Stimulated activated CD8-positive, alpha-beta memory T cell treated with anti-CD3 and anti-CD28 coated beads, Interleukin-15, amount 100 ng/mL, for 24 hours (primary cell): Measurements from ENCODE around the gene TBC1D22A.
"Not testable (repeated sequence)": the region's sequence is repeated elsewhere in the genome, so short reads cannot be mapped to it uniquely, and the experiment has no call there.

ENCODE experiments used
- DNase-seq: peaks from one replicate; pipeline ENCODE4 v3.0.0-alpha.2; 2020; ENCODE audit warnings: low read depth

TBC1D22A gene, protein sequence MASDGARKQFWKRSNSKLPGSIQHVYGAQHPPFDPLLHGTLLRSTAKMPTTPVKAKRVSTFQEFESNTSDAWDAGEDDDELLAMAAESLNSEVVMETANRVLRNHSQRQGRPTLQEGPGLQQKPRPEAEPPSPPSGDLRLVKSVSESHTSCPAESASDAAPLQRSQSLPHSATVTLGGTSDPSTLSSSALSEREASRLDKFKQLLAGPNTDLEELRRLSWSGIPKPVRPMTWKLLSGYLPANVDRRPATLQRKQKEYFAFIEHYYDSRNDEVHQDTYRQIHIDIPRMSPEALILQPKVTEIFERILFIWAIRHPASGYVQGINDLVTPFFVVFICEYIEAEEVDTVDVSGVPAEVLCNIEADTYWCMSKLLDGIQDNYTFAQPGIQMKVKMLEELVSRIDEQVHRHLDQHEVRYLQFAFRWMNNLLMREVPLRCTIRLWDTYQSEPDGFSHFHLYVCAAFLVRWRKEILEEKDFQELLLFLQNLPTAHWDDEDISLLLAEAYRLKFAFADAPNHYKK

DNA sequence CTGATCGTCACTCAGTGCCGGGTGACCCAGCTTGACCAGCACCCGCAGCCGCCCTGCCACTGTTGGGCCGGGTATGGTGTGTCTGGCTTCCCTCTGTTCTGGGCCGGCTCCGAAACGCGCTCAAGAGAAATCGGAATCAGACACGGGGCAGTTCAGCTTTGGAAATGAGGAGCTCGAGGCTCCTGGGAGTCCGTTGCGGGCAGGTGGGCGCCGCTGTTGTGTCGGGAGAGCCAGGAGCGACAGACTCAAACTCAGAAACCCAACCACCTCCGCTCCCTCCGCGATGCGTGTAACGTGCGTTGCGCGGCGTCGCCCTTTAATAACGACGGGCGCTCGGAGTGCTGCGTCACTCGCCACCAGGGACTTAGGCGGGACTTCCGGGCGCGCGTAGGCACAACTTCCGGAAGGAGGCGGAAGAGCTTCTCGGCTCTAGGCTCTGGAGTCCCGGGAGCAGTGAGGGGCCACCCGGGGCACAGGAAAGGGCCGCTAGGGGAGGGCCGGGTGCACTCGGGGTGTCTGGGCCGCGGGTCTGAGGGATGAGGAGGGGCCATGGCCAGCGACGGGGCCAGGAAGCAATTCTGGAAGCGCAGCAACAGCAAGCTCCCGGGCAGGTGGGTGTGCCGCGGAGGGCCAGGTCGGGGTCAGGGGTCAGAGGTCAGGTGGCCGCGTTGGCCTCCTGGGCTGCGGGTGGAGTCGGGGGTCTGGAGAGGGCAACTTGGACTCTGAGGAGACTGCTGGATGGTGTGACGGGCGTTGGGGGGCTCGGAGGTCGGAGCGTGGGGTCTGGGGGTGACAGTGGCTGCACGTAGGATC is at the start of gene TBC1D22A:
TSS of gene TBC1D22A (plus strand) at position 413 of the 813 bp plus-strand sequence. CDS start at position 550, 137 bp downstream.
- peak; percentile 91 for DNase-seq

DNA sequence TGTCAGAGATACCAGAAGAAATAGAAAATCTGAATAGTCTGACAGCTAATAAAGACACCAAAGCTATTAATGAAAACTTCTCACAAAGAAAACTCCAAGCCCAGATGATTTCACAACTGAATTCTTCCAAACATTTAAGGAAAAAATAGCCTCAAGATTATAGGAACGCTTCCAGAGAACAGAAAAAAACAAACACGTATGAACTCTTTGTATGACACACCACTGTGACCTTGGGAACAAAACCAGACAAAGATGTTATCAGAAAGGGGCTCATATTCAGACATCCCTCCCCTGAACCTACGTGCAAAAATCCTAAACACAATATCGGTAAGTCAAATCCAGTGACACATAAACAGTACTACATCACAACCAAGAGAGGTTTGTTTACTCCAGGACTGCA is 47.9 kb upstream of the TBC1D22A start:
- DNase-seq = no peak

DNA sequence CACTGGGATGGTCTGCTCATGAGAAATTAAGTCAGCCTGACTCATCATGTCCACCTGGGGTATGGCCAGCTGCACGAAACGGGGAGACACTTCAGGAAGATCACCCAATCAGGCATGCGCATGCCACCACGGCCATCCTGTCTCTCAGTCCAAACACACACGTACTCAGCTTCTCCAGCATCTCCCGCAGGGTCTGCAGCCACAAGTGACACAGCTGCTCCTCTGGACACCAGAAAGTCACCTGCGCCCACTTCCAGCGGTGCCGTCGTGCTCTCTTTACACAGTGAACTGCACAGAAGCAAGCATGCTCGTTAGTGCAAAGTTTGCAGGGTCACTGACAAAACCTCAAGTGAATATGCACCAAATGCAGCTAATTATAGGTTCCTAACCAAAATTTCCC is 42.5 kb upstream of the TBC1D22A start:
- no peak for DNase-seq

DNA sequence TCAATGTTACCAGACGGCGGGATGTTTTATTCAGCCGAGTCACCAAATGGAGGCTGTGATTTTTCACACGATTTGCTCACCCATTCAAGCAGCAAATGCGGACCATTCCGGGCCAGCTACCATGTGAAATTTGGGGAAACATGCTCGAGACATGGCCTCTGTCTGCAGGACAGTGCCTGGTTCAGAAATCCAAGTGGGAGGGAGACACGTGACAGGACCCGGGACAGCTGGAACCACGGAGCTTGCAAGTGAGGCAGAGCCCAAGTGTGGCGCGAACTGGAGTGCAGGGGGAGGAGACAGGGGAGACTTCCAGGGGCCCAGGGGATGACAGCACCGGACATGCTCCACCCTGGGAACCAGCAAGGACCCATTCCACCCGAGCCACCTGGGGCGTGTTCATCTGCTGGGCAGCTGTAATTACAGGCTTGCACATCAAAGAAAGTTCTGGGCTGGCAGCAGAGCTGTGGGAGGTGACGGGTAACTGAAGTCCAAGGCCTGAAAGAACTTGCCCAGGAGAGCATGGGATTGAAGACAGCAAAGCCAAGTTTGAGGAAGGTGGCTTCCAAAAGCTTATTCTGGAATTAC is 40.9 kb upstream of the TBC1D22A start:
- DNase-seq = no peak

DNA sequence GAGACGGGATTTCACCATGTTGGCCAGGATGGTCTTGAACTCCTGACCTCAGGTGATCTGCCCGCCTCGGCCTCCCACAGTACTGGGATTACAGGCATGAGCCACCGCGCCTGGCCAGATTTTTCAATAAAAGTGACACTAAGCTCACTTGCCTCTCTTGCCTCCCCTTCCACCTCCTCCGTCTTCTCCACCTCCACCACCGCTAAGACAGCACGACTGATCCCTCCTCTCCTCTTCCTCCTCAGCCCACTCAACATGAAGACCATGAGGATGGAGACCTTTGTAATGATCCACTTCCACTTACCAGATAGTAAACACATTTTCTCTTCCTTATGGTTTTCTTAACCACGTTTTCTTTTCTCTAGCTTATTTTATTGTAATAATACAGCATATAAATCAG is 38.6 kb upstream of the TBC1D22A start:
- no peak for DNase-seq

DNA sequence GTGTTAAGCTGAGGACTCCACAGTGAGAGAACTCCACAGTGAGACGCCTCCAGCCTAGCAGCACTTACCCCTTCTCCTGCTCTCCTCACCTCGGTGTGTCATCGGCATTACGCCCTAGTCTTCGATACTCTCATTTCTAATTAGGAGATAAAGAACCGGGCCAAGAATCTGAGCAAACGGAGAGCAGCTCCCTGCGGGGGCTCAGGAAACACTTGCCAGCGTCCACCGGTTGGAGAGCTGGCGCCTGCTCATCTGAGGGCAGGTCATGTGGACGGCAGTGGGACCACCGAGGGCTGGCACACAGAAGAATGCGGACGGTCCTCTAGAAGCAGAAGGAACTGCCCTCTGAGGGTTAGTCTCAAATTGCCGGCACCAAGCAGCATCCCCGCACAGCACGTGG is 37.4 kb upstream of the TBC1D22A start:
- no peak for DNase-seq

DNA sequence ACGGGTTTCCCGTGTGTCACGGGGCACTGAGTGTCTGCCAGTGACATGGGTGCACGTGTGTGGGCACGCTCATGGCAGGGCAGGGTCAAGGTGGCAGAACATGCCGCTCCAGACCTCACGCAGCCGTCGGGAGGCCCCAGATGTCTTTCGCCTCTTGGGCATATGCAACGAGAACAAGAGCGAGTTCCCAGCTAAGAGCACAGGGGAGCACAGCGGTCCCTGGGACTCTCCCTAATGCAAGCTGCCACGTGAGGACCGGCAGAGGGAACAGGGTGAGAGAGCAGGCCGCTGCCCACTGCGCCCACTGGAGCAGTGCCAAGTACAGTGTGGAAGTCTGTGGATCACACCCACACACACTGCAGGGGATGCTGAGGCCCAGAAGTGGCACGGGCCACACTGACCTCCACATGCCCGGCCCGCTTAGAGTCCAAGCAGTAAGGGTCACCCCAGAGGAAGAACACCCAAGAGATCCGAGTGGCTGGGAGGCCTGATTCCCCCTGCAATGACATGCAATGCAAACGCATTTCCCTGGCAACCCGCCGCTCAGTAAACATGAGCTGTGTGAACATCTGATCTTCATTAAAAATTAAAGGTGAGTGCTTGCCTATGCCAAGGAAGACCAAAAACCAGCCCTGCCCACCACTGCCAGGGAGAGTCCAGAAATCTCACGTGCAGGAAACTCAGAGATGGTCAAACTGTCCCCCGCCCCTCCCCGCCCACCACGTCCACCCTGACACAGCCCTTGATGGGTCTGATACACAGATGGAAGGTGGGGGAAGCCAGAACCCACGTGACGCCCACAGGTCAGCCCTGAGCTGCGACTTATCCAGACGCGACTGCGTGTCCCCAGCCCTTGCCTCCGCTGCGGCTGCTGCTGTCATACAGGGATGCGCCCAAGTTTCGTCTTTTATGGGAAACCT is 36.1 kb upstream of the TBC1D22A start:
- DNase-seq = no peak

DNA sequence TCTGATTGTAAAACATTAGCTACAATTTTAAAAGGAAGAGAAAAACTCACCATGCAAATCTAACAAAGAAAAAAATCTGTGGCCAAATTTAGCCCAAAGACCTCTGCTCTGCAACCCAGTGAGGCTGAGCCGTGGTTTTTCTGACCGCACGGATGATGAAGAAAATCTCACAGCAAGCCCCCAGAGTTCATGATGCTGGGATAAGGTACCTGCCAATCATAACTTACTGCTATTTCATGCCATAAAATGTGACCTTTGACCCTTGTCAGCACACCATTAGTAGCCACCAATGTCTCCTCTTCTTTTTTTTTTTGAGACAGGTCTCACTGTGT is 35.5 kb upstream of the TBC1D22A start:
- no peak for DNase-seq

DNA sequence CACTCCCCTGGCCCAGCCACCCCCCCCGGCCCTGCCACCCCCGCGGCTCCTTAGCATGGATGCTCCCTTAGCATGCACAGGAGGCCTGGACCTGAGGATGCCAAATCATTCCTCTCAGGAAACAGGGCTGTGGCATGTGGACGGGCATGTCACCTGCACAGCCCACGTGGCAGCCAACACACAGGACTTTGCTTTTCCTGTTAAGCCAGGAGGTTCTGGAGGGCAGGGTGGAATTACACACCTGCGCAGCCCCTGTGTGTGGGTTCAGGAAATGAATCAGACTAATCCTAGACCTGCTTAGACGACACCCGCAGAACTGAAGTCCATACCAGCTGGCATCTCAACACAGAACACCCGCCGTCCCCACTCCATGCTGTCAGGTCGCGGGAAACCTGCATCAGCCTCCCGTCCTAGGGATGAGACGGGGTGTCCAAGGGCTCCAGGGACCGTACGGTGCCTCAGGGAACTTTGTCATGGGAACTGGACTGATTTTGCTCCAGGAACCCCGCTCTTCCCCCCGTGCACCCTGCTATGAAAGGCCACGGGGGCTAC is 34.6 kb upstream of the TBC1D22A start:
- DNase-seq = no peak

DNA sequence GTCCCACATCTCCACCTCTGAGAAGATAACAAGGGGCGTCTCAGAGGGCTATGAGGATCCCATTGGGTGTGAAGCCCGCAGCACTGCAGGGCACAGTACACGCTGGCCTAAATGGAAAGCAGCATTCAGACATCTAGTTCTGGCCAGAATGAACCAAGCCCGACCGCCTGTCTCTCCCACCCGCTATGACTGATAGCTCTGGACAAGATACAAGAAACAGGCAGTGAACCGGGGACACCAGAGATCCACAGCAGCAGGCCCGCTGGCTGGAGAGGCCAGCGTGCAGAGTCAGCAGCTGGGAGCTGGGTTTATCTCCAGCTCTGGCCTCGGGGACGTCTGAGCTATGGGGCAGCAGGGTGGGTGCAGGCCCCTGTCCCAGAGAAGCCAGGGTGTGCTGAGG is 34.0 kb upstream of the TBC1D22A start:
- no peak for DNase-seq

DNA sequence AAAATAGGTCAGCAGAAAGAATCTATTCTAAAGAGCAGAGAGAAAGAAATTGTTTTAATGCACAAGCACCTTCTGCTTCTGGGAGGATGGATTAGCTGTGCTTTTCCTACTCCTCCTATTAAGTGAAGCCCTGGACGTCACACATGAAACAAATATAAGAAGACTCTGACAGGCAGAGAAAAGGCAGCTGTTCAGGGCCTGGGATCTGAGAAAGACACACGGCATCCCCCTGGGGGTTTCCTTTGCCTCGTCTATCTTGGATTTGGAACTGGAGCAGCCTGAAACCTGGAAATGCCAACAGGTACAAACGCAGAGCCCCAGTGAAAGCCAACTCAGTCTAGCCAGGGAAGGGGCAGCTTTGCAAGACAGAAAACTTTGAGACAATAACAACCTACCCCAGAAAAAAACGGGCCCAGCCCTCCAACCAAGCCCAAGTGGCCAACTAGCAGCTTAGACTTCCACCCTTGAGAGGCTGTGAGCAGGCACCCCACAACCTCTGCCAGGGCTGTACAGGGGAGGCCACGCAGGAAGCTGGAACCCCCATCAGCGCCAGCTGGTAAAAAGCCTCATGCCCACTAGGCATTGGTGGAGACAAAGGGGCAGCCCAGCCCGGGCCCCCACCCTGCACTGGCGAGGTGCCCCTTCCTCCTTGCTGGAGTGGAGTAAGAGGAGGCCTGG is 31.7 kb upstream of the TBC1D22A start:
- DNase-seq = no peak

DNA sequence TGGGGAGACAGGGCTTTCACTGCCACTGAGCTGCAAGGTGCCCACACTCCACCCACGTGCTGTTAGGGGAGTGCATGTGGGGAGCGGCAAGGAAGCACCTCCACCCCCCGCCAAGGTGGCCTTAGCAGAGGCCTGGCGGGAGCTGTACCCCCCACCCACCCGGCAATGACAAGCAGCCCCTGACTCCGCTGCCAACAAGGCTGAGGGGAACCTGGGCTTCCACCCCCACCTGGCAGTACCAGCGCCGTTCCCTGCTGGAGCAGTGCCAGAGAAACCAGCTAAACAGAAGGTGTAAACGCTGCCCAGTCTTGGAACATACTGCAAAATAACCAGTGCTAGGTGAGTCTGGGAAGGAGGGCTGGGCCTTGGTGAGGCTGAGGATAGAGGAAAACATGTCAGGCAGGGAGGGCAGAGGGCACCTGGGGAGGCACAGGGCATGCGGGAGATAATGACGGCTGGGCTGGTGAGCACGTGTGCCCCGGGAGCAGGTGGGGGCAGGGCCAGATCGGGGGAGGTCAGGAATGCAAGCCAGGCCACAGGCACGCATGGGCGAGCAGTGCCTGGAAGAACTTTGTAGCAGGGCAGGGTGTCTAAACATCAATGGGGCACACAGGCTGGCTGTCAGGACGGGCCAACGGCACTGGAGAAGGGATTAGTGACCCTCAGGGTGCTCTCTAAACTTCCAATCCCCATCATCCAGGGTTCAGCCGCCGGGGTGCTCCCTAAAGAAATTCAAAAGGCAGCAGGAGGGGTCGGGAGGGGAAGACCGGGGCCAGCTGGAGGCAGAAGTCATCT is 31.0 kb upstream of the TBC1D22A start:
- no peak for DNase-seq

DNA sequence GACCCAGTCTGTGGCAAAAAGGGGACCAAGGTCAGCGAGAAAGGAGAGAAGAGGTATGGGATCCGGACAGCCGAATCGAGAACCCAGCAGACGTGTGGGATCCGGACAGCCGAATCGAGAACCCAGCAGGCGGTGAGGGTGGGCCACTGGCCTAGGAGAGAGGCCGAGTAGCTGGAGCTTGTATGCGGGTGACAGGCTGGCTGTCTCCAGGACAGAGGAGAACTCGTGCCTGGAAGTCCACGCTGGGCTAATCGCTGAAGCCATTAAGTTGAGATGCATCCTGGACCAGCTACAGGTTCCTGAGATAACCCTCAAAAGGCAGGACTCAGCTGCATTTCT is 30.4 kb upstream of the TBC1D22A start:
- DNase-seq = no peak

DNA sequence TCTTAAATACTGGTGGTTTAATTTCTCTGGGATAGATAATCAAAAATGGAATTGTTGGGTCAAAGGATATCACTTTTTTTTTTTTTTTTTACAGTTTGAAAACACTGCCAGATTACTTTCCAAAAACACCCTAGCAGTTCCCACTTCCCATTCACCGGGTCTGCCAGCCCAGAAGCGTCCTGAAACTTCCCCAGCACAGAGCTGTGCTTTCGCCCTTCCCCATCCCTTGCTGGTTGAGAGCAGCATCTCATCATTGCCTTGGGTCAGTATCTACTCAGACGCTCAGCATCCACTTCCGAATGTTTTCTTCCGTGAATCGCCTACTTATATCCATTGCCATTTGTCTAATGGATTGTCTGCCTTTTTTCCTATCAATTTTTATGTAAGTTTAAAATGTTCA is 29.9 kb upstream of the TBC1D22A start:
- DNase-seq = no peak

DNA sequence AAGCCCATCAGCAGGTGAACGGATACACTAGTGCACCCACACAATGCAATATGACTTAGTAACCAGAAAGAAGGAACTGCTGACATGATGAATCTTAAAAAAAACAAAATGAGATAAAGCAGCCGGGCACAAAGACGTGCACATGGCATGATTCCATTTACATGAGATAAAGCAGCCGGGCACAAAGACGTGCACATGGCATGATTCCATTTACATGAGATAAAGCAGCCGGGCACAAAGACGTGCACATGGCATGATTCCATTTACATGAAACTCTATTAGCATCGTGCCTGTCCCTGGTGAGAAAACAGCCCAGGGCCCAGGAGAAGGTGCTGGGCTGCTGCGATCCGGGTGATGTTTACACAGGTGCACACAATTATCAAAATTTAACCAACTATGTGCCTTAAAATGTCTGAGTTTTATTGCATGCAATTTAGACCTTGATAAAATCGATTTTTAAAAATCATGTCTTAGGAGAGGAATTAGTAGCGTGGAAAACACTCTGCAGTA is 28.2 kb upstream of the TBC1D22A start:
- DNase-seq = not testable (repeated sequence)

DNA sequence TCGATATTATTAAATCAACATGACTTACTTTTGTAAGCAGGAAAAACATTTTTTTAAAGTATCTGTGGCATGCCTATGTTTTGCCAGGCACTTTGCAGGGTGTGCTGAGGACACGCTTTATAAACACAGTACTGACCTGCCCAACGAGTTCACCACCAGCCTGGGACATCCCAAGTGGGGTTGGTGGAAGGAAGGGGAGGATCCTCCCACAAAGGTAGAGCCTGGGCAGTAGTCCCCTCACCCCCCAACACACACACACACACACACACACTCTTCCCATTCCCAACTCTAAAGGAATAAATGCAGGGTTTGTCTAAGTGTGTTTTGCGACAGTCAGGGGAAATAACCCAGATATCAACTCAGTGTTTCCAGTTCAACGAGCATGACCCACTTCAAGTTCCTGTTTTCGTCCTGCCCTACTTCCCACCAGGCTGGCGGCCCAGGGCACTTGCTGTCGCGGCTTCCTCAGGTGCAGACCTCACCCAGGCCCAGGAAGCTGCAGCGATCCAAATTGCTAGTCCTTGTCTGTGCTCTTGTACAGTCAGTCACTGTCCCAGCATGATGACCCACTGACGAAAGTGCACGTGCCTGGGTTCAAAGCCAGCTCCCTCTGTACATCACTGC is 27.5 kb upstream of the TBC1D22A start:
- DNase-seq = no peak

DNA sequence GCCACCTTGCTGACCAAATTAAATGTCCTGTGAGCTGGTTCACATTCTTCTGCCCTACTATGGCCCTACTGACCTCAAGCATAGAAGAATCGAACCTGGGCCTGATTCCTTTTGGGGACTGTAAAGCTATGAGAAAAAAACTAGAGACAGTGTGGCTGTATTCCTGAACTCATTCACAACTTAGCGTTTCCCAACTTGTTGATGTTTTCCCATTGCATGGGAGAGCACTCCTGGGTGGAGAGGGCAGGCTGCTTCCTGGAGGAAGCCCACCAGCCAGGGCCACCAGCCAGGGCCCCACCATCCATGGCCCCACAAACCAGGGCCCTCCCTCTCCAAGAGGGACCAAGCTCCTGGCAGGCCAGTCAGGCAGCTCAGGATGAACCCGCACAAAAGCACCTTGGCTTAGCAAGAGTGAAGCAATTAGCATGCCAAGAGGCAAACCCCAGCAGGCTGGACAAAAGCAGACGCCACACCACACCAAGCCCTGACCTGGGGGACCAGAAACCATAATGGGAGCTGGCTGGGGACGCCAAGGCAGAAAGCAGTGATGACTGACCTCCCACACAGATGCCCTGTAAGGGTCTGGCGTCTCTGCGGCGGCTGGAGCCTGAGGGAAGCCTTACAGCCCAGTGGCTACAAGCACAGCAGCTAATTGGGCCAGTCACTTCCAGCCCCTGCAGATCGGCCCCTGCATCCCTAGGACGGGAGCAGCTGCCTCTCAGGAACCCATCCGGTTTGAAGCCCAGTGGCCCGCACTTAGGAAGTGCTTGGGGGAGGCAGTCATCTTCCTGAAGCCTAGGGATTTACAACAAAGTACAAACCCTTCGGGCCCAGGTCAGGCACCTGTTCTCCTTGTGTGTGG is 26.5 kb upstream of the TBC1D22A start:
- no peak for DNase-seq

DNA sequence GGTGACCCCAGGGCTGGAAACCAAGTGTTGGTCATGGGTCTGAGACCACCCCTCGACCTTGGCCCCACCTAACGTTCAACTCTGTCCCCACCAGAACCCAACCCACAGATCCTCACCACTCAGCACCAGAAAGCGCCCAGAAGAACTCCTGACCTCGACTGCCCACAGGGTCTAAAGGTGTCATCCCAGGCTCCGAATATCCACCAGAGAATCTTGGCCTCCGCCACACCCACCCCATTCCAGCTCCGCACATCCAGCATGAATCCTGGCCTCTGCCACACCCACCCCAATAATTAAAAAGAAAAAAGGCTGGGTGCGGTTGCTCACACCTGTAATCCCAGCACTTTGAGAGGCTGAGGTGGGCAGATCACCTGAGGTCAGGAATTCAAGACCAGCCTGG is 25.7 kb upstream of the TBC1D22A start:
- DNase-seq = no peak
